Measurements from ENCODE around the gene TMEM106C.

TMEM106C gene

DNA sequence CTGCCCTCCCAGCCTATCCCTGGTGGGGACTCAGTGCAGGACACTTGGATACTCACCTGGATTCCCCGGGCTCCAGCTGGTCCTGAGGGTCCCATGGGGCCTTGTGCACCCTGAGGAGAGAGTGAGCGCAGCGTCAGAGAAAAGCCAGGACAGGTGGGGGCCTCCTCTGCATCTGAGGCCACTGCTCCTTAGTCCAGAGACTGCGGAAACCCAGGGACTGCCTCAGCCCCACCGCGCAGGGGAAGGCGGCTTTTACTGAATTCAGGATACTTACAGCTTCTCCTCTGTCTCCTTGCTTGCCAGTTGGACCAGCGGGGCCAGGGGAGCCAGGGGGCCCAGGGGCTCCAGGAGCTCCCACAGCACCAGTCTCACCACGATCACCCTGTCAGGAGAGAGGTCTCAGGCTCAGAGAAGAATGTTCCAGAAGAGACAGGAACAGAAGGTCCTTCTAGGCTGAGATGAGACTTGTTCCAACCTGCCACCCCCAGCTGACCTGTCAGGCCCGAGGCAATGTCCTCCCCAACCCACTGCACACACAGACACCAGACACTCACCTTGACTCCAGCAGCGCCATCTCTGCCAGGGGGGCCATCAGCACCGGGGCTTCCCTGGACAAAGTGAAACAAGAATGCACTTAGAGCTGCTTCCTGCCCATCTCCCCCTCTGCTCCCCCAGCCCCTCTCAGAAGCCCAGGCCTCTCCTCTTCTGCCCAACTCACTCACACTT, 13.8 kb downstream of the TMEM106C start:
- TF ChIP-seq, protein P1, sequence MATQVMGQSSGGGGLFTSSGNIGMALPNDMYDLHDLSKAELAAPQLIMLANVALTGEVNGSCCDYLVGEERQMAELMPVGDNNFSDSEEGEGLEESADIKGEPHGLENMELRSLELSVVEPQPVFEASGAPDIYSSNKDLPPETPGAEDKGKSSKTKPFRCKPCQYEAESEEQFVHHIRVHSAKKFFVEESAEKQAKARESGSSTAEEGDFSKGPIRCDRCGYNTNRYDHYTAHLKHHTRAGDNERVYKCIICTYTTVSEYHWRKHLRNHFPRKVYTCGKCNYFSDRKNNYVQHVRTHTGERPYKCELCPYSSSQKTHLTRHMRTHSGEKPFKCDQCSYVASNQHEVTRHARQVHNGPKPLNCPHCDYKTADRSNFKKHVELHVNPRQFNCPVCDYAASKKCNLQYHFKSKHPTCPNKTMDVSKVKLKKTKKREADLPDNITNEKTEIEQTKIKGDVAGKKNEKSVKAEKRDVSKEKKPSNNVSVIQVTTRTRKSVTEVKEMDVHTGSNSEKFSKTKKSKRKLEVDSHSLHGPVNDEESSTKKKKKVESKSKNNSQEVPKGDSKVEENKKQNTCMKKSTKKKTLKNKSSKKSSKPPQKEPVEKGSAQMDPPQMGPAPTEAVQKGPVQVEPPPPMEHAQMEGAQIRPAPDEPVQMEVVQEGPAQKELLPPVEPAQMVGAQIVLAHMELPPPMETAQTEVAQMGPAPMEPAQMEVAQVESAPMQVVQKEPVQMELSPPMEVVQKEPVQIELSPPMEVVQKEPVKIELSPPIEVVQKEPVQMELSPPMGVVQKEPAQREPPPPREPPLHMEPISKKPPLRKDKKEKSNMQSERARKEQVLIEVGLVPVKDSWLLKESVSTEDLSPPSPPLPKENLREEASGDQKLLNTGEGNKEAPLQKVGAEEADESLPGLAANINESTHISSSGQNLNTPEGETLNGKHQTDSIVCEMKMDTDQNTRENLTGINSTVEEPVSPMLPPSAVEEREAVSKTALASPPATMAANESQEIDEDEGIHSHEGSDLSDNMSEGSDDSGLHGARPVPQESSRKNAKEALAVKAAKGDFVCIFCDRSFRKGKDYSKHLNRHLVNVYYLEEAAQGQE (IDR thresholded peaks at IDR 0.05; ENCODE audit: insufficient read depth in 1 of 2, low read depth in 2 of 2, low read length in 2 of 2): no peak
- TF ChIP-seq TAF1 (IDR thresholded peaks at IDR 0.05; ENCODE audit: borderline replicate concordance, insufficient read depth, low read length): no peak
- TF ChIP-seq SIN3A (IDR thresholded peaks at IDR 0.05; ENCODE audit: borderline replicate concordance, insufficient read depth, low read length): no peak
- TF ChIP-seq POLR2AphosphoS5 (IDR thresholded peaks at IDR 0.05; ENCODE audit: low read depth, low read length): no peak
- TF ChIP-seq FOXP2 (optimal IDR thresholded peaks at IDR 0.05; ENCODE audit: borderline replicate concordance, extremely low read depth, extremely low read length, insufficient read depth): no peak

- TF ChIP-seq, protein P1 (IDR thresholded peaks at IDR 0.05; ENCODE audit: insufficient read depth in 1 of 2, low read depth in 2 of 2, low read length in 2 of 2): no peak
- TF ChIP-seq TAF1 (IDR thresholded peaks at IDR 0.05; ENCODE audit: borderline replicate concordance, insufficient read depth, low read length): no peak
- no peak for TF ChIP-seq SIN3A (IDR thresholded peaks at IDR 0.05; ENCODE audit: borderline replicate concordance, insufficient read depth, low read length)
- TF ChIP-seq FOXP2 (optimal IDR thresholded peaks at IDR 0.05; ENCODE audit: borderline replicate concordance, extremely low read depth, extremely low read length, insufficient read depth): no peak
- TF ChIP-seq POLR2AphosphoS5 (IDR thresholded peaks at IDR 0.05; ENCODE audit: low read depth, low read length): no peak
These were observed 14.6 kb downstream of the TMEM106C start for GRCh38 chr12:47977772-47978597.

DNA sequence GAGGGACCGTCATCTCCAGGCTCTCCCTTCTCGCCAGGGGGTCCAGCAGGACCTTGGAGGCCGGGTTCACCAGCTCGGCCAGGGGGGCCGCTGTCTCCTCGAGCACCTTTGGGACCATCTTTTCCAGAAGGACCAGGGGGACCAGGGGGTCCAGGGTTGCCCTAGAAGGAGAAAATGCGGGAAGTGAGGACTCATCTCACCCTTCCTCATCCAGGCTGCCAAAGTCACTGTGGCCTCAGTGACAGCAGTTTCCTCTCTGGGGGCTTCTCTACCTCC, 15.1 kb downstream of the TMEM106C start:
- TF ChIP-seq TAF1 (IDR thresholded peaks at IDR 0.05; ENCODE audit: borderline replicate concordance, insufficient read depth, low read length) (no peak), SIN3A (IDR thresholded peaks at IDR 0.05; ENCODE audit: borderline replicate concordance, insufficient read depth, low read length) (no peak), POLR2AphosphoS5 (IDR thresholded peaks at IDR 0.05; ENCODE audit: low read depth, low read length) (no peak), FOXP2 (optimal IDR thresholded peaks at IDR 0.05; ENCODE audit: borderline replicate concordance, extremely low read depth, extremely low read length, insufficient read depth) (no peak)
- TF ChIP-seq, protein P1 (IDR thresholded peaks at IDR 0.05; ENCODE audit: insufficient read depth in 1 of 2, low read depth in 2 of 2, low read length in 2 of 2): no peak

- TF ChIP-seq POLR2AphosphoS5 (IDR thresholded peaks at IDR 0.05; ENCODE audit: low read depth, low read length): no peak
These were observed 15.8 kb downstream of the TMEM106C start for GRCh38 chr12:47979166-47979565.

GRCh38 chr12:47979686-47980085, 16.3 kb downstream of the TMEM106C start:
- TF ChIP-seq, protein P1 (IDR thresholded peaks at IDR 0.05; ENCODE audit: insufficient read depth in 1 of 2, low read depth in 2 of 2, low read length in 2 of 2): no peak
- TF ChIP-seq TAF1 (IDR thresholded peaks at IDR 0.05; ENCODE audit: borderline replicate concordance, insufficient read depth, low read length): no peak
- no peak for TF ChIP-seq POLR2AphosphoS5 (IDR thresholded peaks at IDR 0.05; ENCODE audit: low read depth, low read length)
- TF ChIP-seq SIN3A (IDR thresholded peaks at IDR 0.05; ENCODE audit: borderline replicate concordance, insufficient read depth, low read length): no peak
- TF ChIP-seq FOXP2 (optimal IDR thresholded peaks at IDR 0.05; ENCODE audit: borderline replicate concordance, extremely low read depth, extremely low read length, insufficient read depth): no peak

Measured in PFSK-1 (cell line).